OCI-LY7 (cell line): ENCODE results near the gene NFIX. TPM values are rescaled to one million over a fixed set of nuclear protein-coding genes. Genes with fewer than 3 reads are reported as not detected.

Experiments
- BruUV-seq: library from RNA; stranded (reverse); fragments of 400-500 nt; replicated peaks from 2 replicates; lab custom pipeline; 2021; lab: Mats Ljungman, UMichigan
- CTCF ChIA-PET: fragments of 300-600 bp; sonication (Branson Sonifier 250); formaldehyde crosslinking; loops from one replicate; lab custom pipeline; 2022; ENCODE audit warnings: antibody characterized with exemption; ENCODE audit not compliant: unreplicated experiment; lab: Charles Lee
- POLR2A ChIA-PET: fragments of 300-600 bp; sonication (Branson Sonifier 250); formaldehyde crosslinking; loops from one replicate; lab custom pipeline; 2022; ENCODE audit warnings: antibody characterized with exemption; lab: Charles Lee
- DNase-seq: peaks from one replicate; pipeline ENCODE4 v3.0.0-alpha.2; 2015; ENCODE audit warnings: low spot score
- H2AFZ ChIP-seq: fragments of 200-600 bp; sonication (generic), shearing (Covaris generic); 2 replicates; pipeline ENCODE4 v1.6.1; 2014; ENCODE audit warnings: mild to moderate bottlenecking, antibody characterized with exemption, low read length, moderate library complexity
- H3K27ac ChIP-seq: fragments of 200-600 bp; sonication (generic); 2 replicates; pipeline ENCODE4 v1.5.1; 2014; ENCODE audit warnings: mixed run types, low read depth, mild to moderate bottlenecking, moderate library complexity, low read length, inconsistent platforms; ENCODE audit not compliant: poor library complexity, severe bottlenecking
- H3K36me3 ChIP-seq: fragments of 200-600 bp; sonication (generic); 2 replicates; pipeline ENCODE4 v1.6.1; 2014; ENCODE audit warnings: mild to moderate bottlenecking, antibody characterized with exemption, low read length, moderate library complexity, mixed read lengths; ENCODE audit not compliant: insufficient read depth
- H3K4me1 ChIP-seq: fragments of 200-600 bp; sonication (generic); 2 replicates; pipeline ENCODE4 v1.5.1; 2014; ENCODE audit warnings: mild to moderate bottlenecking, low read length; ENCODE audit not compliant: insufficient read depth, poor library complexity, severe bottlenecking
- H3K4me2 ChIP-seq: fragments of 200-600 bp; sonication (generic); 2 replicates; pipeline ENCODE4 v1.6.1; 2014; ENCODE audit warnings: mild to moderate bottlenecking, low read length
- H3K4me3 ChIP-seq: fragments of 200-600 bp; sonication (generic); 2 replicates; pipeline ENCODE4 v1.5.1; 2014; ENCODE audit warnings: mild to moderate bottlenecking, low read depth, low read length; ENCODE audit not compliant: poor library complexity, severe bottlenecking
- H3K79me2 ChIP-seq: fragments of 200-600 bp; sonication (generic); 2 replicates; pipeline ENCODE4 v1.6.1; 2016; ENCODE audit warnings: low read depth, mild to moderate bottlenecking, low read length, moderate library complexity, mixed read lengths; ENCODE audit not compliant: insufficient read depth
- H3K9me2 ChIP-seq: fragments of 200-600 bp; sonication (generic); 2 replicates; pipeline ENCODE4 v1.6.1; 2016; ENCODE audit warnings: mild to moderate bottlenecking, low read length, mixed read lengths; ENCODE audit not compliant: insufficient read depth
- H3K9me3 ChIP-seq: fragments of 200-600 bp; sonication (generic); 2 replicates; pipeline ENCODE4 v1.6.1; 2014; ENCODE audit warnings: mild to moderate bottlenecking, mixed run types, low read length, mixed read lengths
- H4K20me1 ChIP-seq: fragments of 200-600 bp; sonication (generic); 2 replicates; pipeline ENCODE4 v1.6.1; 2014; ENCODE audit warnings: mild to moderate bottlenecking, antibody characterized with exemption, low read length, moderate library complexity, mixed read lengths; ENCODE audit not compliant: insufficient read depth
- CTCF ChIP-seq: fragments of 200-600 bp; sonication (generic); conservative IDR thresholded peaks from 2 replicates; pipeline ENCODE4 v1.5.1; 2014; ENCODE audit warnings: mild to moderate bottlenecking, antibody characterized with exemption, low read length, moderate library complexity, mixed read lengths
- EZH2phosphoT487 ChIP-seq: fragments of 200-600 bp; sonication (generic); IDR thresholded peaks from 2 replicates; pipeline ENCODE4 v1.6.1; 2018; ENCODE audit warnings: low read depth, borderline replicate concordance, mild to moderate bottlenecking, mixed run types, antibody characterized with exemption, low read length, moderate library complexity, mixed read lengths
- intact Hi-C: fragments of 100-400 bp; cut with micrococcal nuclease; formaldehyde crosslinking; loops from one replicate; pipeline ENCODE4 v1.10.0; 2022; ENCODE audit not compliant: unreplicated experiment
- total RNA-seq, 2 experiments: library from RNA; depleted of rRNA in 1 of 2; stranded (reverse); fragments of >200 nt in 1 of 2; shearing (Covaris generic) in 1 of 2; gene quantifications; 2 replicates each; pipeline ENCODE4 v1.2.3, GENCODE V29; 2014 to 2022

NFIX gene
- total RNA-seq, 2 experiments from 2014 or later: 0.16 to 0.72 TPM

- ChIA-PET CTCF (interaction anchor here (0.5 kb wide), 1 partner anchor 20 kb away, joined by 3 read pairs; no protein-coding TSS in a partner anchor), POLR2A (no interaction called here)
- no peak overlapping the region for H3K4me2 ChIP-seq
- no peaks in the 10 kb centered on the region for H4K20me1 ChIP-seq
- DNase-seq: no peak
- no peaks in the 10 kb centered on the region for H3K36me3 ChIP-seq
- H3K9me3 ChIP-seq: no peaks in the 10 kb centered on the region
- H3K4me3 ChIP-seq: no peak overlapping the region
- no peaks in the 10 kb centered on the region for H3K9me2 ChIP-seq
- no peak for TF ChIP-seq CTCF
- TF ChIP-seq EZH2phosphoT487: no peak
- H2AFZ ChIP-seq: no peak overlapping the region
- H3K27ac ChIP-seq: no peak overlapping the region
- H3K4me1 ChIP-seq: no peaks in the 10 kb centered on the region
- intact Hi-C loops: no loop called here
- no peaks in the 10 kb centered on the region for H3K79me2 ChIP-seq
- no TSS peak for BruUV-seq
Observed at GRCh38 chr19:13022111-13022858, 27.0 kb downstream of the NFIX start.

- H3K4me2 ChIP-seq: peak overlapping the region; percentile 40
- ChIA-PET CTCF (no interaction called here), POLR2A (interaction anchor here (0.6 kb wide), 1 partner anchor 63 kb away, joined by 7 read pairs; no protein-coding TSS in a partner anchor)
- H3K9me2 ChIP-seq: no peaks in the 10 kb centered on the region
- H3K9me3 ChIP-seq: no peaks in the 10 kb centered on the region
- intact Hi-C loops: no loop called here
- no peaks in the 10 kb centered on the region for H3K79me2 ChIP-seq
- no peak overlapping the region for H2AFZ ChIP-seq
- no peaks in the 10 kb centered on the region for H3K4me1 ChIP-seq
- BruUV-seq: no TSS peak
- H4K20me1 ChIP-seq: no peaks in the 10 kb centered on the region
- H3K4me3 ChIP-seq: no peak overlapping the region
- no peak overlapping the region for H3K27ac ChIP-seq
- no peaks in the 10 kb centered on the region for H3K36me3 ChIP-seq
- no peak for TF ChIP-seq CTCF
- peak; percentile 97; the same call in 1 of the 2 replicates for TF ChIP-seq EZH2phosphoT487
- DNase-seq: no peak
Observed at GRCh38 chr19:13022859-13023636, 27.8 kb downstream of the NFIX start.
